ENCODE data around the gene RGS3. TPM values are rescaled to one million over a fixed set of nuclear protein-coding genes. Genes with fewer than 3 reads are reported as not detected.

The RGS3 gene
- total RNA-seq, 1 donor from 2014 or later = 122 TPM

- intact Hi-C loops (cut with micrococcal nuclease) = no loop called here
- Mint-ChIP-seq H3K27ac (no peak overlapping the region), H3K9me3 (no peaks in the 10 kb centered on the region), H3K4me3 (no peak overlapping the region), H3K4me1 (peaks cover 10% of the 10 kb centered on the region), H3K36me3 (ENCODE audit: low read depth) (no peaks in the 10 kb centered on the region), H3K27me3 (peaks cover 23% of the 10 kb centered on the region)
- DNase-seq = no peak
Measured at GRCh38 chr9:113475031-113475430, 11.5 kb downstream of the RGS3 start.

DNA sequence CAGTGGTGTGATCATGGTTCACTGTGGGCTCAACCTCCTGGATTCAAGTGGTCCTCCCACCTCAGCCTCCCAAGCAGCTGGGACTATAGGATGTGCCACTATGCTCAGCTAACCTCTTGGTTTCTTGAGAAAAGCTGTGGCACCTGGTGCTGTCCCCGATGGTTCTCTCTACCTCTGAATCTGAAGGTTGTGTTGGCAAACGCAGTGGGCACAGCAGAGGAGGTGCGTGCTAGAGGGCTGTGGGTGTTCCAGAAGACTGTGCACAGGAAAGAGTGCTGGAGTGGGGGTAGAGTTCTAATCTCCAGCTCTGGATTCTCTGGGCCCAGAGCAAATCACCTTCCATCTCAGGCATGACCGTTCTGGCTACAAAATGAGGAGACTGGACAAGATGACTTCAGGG lies 12.5 kb downstream of the RGS3 start:
- intact Hi-C loops (cut with micrococcal nuclease) = no loop called here
- Mint-ChIP-seq H3K4me3 (no peak overlapping the region), H3K4me1 (peaks cover 11% of the 10 kb centered on the region), H3K9me3 (no peaks in the 10 kb centered on the region), H3K36me3 (ENCODE audit: low read depth) (no peaks in the 10 kb centered on the region), H3K27me3 (peaks cover 22% of the 10 kb centered on the region), H3K27ac (no peak overlapping the region)
- no peak for DNase-seq

DNA sequence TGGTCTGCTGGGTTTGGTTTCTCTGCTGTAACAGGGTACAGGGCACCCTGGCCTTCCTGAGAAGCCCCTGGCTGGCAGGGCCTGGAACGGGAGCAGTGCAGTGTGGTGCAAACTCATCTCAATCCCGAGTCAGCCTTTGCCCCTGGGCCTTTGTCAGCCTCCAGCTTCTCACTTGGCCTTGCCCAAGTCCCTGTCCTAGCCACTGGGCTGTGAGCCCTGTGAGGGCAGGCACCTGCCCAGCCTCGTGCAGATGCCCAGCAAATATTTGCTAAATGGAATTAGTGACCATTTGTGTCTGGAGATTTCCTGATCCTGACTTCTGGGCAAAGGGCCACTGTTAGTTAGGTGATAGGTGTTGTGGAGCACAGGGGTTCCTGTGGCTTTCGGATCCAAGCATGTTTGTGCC lies 13.0 kb downstream of the RGS3 start:
- no peak overlapping the region for H3K27ac Mint-ChIP-seq
- H3K4me3 Mint-ChIP-seq = no peak overlapping the region
- intact Hi-C loops (cut with micrococcal nuclease) = no loop called here
- no peaks in the 10 kb centered on the region for H3K36me3 Mint-ChIP-seq (ENCODE audit: low read depth)
- H3K9me3 Mint-ChIP-seq = no peaks in the 10 kb centered on the region
- no peak for DNase-seq
- peaks cover 20% of the 10 kb centered on the region for H3K27me3 Mint-ChIP-seq
- H3K4me1 Mint-ChIP-seq = peaks cover 12% of the 10 kb centered on the region

- no peak for DNase-seq
- peaks cover 12% of the 10 kb centered on the region for H3K4me1 Mint-ChIP-seq
- no peak overlapping the region for H3K4me3 Mint-ChIP-seq
- no peaks in the 10 kb centered on the region for H3K9me3 Mint-ChIP-seq
- H3K27ac Mint-ChIP-seq = no peak overlapping the region
- intact Hi-C loops (cut with micrococcal nuclease) = no loop called here
- no peaks in the 10 kb centered on the region for H3K36me3 Mint-ChIP-seq (ENCODE audit: low read depth)
- peaks cover 16% of the 10 kb centered on the region for H3K27me3 Mint-ChIP-seq
Measured at GRCh38 chr9:113477058-113477457, 13.5 kb downstream of the RGS3 start.

DNA sequence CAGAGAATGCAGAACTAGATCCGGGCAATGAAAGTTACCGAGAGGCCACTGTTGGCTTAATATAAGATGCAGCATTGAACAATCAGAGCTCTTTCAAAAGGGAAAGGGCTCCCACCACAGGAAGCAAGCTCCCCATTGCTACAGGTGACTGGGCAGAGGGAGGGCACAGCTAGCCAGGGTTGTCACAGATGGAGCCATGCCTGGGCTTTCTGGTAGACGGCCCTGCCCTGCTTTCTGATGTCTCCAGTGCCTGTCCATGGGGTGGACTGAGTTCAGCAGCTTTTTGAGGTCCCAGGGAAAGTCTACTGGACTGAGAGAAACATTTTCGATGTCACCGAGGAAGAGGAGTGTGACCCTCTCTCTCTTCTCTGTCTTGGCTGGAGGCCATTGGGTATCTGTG lies 14.1 kb downstream of the RGS3 start:
- H3K36me3 Mint-ChIP-seq (ENCODE audit: low read depth) = no peaks in the 10 kb centered on the region
- H3K27ac Mint-ChIP-seq = no peak overlapping the region
- H3K4me1 Mint-ChIP-seq = peaks cover 12% of the 10 kb centered on the region
- no peak overlapping the region for H3K4me3 Mint-ChIP-seq
- H3K27me3 Mint-ChIP-seq = peaks cover 14% of the 10 kb centered on the region
- no peak for DNase-seq
- no peaks in the 10 kb centered on the region for H3K9me3 Mint-ChIP-seq
- intact Hi-C loops (cut with micrococcal nuclease) = no loop called here

GRCh38 chr9:113479174-113479621 lies 15.7 kb downstream of the RGS3 start:
- H3K27me3 Mint-ChIP-seq = peaks cover 14% of the 10 kb centered on the region
- no peaks in the 10 kb centered on the region for H3K36me3 Mint-ChIP-seq (ENCODE audit: low read depth)
- peaks cover 12% of the 10 kb centered on the region for H3K4me1 Mint-ChIP-seq
- H3K4me3 Mint-ChIP-seq = no peak overlapping the region
- intact Hi-C loops (cut with micrococcal nuclease) = no loop called here
- H3K27ac Mint-ChIP-seq = no peak overlapping the region
- DNase-seq = peak; percentile 78
- H3K9me3 Mint-ChIP-seq = no peaks in the 10 kb centered on the region

DNA sequence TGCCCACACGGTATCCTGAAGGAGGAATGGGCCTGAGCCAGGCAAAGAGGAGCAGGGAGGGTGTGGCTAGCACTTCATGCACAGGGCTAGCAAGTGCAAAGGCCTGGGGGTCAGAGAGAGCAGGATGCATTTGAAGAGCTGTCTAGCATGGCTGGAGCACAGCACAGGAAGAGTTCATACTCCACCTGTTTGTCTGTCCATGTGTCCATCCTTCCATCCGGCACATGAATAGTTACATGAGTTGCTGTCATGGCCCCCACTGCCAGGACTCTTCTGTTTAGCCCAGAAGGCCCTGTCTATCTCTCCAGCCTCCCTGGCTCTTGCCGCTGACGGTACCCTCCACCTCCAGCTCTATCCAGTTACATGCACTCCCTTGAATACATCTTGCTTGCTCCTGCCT lies 17.1 kb downstream of the RGS3 start:
- Mint-ChIP-seq H3K27ac (no peak overlapping the region), H3K9me3 (no peaks in the 10 kb centered on the region), H3K27me3 (peaks cover 14% of the 10 kb centered on the region), H3K4me1 (peaks cover 12% of the 10 kb centered on the region), H3K36me3 (ENCODE audit: low read depth) (no peaks in the 10 kb centered on the region), H3K4me3 (no peak overlapping the region)
- DNase-seq = no peak
- intact Hi-C loops (cut with micrococcal nuclease) = no loop called here

- peaks cover 14% of the 10 kb centered on the region for H3K27me3 Mint-ChIP-seq
- no peaks in the 10 kb centered on the region for H3K9me3 Mint-ChIP-seq
- no peaks in the 10 kb centered on the region for H3K36me3 Mint-ChIP-seq (ENCODE audit: low read depth)
- H3K27ac Mint-ChIP-seq = no peak overlapping the region
- peaks cover 12% of the 10 kb centered on the region for H3K4me1 Mint-ChIP-seq
- DNase-seq = no peak
- no peak overlapping the region for H3K4me3 Mint-ChIP-seq
- intact Hi-C loops (cut with micrococcal nuclease) = no loop called here
Measured at GRCh38 chr9:113481176-113481787, 17.8 kb downstream of the RGS3 start.

DNA sequence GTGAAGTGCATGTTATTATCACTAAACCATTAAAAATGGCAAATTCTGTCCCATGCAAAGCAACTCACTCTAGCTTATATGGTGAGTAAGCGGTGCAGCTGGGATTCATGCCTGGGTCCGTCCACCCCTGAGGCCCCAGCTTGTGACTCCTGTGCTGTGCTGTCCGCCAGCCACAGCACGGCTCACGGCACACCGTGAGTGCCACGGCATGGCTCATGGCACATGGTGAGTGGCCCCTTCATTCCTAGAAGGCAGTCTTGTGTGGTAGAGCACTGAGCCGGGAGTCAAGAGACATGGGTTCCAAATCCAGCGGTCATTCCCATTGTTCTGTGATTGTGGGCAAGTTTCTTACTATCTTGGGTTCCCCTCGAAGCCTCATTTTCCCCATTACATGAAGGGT lies 18.8 kb downstream of the RGS3 start:
- H3K4me3 Mint-ChIP-seq = no peak overlapping the region
- H3K27ac Mint-ChIP-seq = no peak overlapping the region
- DNase-seq = no peak
- peaks cover 12% of the 10 kb centered on the region for H3K4me1 Mint-ChIP-seq
- no peaks in the 10 kb centered on the region for H3K36me3 Mint-ChIP-seq (ENCODE audit: low read depth)
- peaks cover 10% of the 10 kb centered on the region for H3K27me3 Mint-ChIP-seq
- intact Hi-C loops (cut with micrococcal nuclease) = no loop called here
- H3K9me3 Mint-ChIP-seq = no peaks in the 10 kb centered on the region

GRCh38 chr9:113482991-113483675 lies 19.6 kb downstream of the RGS3 start:
- DNase-seq = no peak
- Mint-ChIP-seq H3K27me3 (peaks cover 9% of the 10 kb centered on the region), H3K4me1 (peaks cover 12% of the 10 kb centered on the region), H3K27ac (no peak overlapping the region), H3K36me3 (ENCODE audit: low read depth) (no peaks in the 10 kb centered on the region), H3K9me3 (no peaks in the 10 kb centered on the region), H3K4me3 (no peak overlapping the region)
- intact Hi-C loops (cut with micrococcal nuclease) = no loop called here

DNA sequence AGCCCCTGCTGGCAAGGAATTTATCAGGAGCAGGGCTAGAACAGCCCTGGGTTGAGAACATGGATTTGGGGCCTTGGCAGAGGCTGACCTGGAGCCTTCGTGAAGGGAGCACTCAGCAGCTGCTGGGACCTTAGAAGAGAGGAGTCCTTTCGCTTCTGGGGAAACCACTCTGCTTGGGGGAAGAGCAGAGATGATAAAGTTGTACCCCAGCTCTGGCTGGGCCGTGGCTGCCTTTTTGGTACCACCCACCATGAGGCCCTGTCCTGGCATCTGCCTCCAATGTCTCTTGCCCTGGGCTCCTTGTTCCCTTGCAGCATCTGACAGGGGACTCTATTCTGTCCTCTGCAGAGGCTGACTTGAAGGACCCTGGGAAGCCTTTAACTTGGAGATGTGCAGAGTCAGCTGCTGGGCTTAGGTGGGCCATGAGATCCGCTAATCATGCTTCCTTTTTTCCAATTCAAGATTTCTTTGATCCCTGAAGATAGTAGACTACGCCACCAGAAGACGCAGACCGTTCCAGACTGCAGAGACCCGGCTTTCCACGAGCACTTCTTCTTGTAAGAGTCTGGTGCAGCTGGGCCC lies 20.2 kb downstream of the RGS3 start:
- Mint-ChIP-seq H3K27ac (no peak overlapping the region), H3K27me3 (peaks cover 6% of the 10 kb centered on the region), H3K36me3 (ENCODE audit: low read depth) (no peaks in the 10 kb centered on the region), H3K9me3 (no peaks in the 10 kb centered on the region), H3K4me1 (peaks cover 12% of the 10 kb centered on the region), H3K4me3 (no peak overlapping the region)
- intact Hi-C loops (cut with micrococcal nuclease) = no loop called here
- DNase-seq = no peak

DNA sequence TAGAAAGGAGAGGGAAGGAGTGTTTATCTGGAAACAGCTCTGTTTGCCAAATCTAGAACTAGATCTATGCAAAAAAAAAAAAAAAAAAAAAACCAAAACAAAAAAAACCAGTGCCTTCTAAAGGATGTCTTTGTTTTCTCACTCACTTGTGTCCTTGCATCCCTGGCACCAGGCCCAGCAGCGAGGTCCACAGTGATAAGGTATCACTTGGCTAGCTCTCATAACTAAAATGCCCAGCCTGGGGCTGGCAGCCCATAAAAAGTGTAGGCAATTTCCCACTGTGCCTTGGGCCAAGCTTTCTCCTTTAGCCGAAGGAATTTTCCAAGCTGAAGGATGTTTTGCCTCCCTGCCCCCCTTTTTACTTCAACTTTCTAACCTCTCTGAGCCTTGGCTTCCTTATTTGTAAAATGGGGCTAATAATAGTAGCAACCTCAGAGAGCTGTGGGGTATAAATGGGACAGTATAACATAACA lies 20.8 kb downstream of the RGS3 start:
- H3K4me1 Mint-ChIP-seq = peaks cover 8% of the 10 kb centered on the region
- H3K27ac Mint-ChIP-seq = no peak overlapping the region
- H3K4me3 Mint-ChIP-seq = no peak overlapping the region
- DNase-seq = no peak
- peaks cover 3% of the 10 kb centered on the region for H3K27me3 Mint-ChIP-seq
- no peaks in the 10 kb centered on the region for H3K9me3 Mint-ChIP-seq
- no peaks in the 10 kb centered on the region for H3K36me3 Mint-ChIP-seq (ENCODE audit: low read depth)
- intact Hi-C loops (cut with micrococcal nuclease) = no loop called here

DNA sequence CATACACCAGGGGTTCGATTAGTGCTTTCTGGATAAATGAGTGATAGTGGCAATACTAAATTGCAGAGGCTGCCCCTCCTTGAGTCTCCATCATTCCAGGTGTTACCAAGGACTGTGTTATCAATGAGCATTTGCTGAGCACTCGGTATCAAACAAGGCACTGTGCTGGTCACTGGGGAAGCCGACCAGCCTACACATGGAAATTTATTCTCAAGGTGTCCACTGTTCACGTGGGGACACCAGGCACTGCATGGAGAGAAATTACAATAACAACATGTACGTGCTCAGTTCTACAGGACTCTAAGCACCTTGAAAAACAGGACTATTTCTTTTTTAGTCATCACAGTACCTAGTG lies 22.2 kb downstream of the RGS3 start:
- peaks cover 5% of the 10 kb centered on the region for H3K27me3 Mint-ChIP-seq
- intact Hi-C loops (cut with micrococcal nuclease) = no loop called here
- no peak overlapping the region for H3K27ac Mint-ChIP-seq
- peaks cover 2% of the 10 kb centered on the region for H3K4me1 Mint-ChIP-seq
- no peak overlapping the region for H3K4me3 Mint-ChIP-seq
- no peaks in the 10 kb centered on the region for H3K36me3 Mint-ChIP-seq (ENCODE audit: low read depth)
- DNase-seq = no peak
- H3K9me3 Mint-ChIP-seq = no peaks in the 10 kb centered on the region

DNA sequence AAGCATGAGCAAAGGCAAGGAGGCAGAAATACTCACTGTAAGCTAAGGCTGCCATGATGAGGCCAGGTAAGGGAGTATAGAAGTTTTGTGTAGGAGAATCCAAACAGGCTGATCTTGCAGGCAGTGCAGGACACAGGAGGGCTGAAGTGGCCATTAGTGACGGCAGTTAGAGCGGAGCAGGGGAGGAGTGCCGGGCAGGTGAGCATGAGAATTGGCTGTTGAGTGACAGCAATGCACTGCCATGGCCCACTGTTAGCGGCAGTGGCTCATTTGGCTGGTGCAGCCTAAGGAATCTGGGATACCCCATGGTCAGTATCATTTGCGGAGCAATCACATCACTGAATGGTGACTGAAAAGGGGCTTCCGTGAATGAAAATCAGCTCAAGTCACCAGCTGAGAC lies 22.8 kb downstream of the RGS3 start:
- no peaks in the 10 kb centered on the region for H3K36me3 Mint-ChIP-seq (ENCODE audit: low read depth)
- no peak for DNase-seq
- intact Hi-C loops (cut with micrococcal nuclease) = no loop called here
- no peaks in the 10 kb centered on the region for H3K9me3 Mint-ChIP-seq
- H3K27ac Mint-ChIP-seq = no peak overlapping the region
- peaks cover 5% of the 10 kb centered on the region for H3K27me3 Mint-ChIP-seq
- no peak overlapping the region for H3K4me3 Mint-ChIP-seq
- no peaks in the 10 kb centered on the region for H3K4me1 Mint-ChIP-seq
